Measurements from ENCODE around the gene PRKCH. TPM values are rescaled to one million over a fixed set of nuclear protein-coding genes. Genes with fewer than 3 reads are reported as not detected.

The PRKCH gene
- polyA plus RNA-seq, 2 of the 4 experiments (the other 2 are of a cell fraction) = 10.0 to 10.2 TPM

DNA sequence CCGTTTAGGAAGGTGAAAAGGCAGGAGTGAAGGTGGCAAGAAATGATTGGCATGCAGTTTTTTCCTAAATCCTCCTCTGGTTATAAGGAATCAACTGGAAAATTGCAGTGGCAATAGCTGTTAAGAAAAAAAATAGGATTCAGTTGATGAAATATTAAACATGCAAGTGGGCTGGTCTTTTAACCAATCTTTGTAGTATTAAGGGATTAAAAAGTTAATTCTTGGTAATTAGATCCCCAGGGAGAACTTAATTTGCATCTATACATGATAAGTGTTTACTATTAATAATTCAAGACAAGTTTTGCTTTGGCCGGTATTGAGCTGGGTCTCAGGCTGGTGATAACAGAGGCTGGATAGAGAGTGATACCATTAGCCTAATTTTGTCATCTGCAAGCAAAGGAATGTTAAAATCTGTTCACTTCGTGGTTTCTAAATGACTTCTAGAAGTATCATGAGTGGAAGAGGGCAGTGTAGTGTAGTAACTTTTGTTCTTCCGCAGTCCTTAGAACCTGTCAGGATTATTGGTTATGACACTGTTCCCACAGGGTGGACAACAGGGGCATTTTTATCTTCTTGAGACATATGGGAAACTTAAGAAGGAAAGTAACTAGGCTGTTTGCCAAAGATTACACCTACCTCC lies 118.5 kb downstream of the PRKCH start:
- H3K4me2 ChIP-seq = peak overlapping the region; percentile 77
- peaks cover 44% of the 10 kb centered on the region for H3K4me1 ChIP-seq
- ATAC-seq (no peak), DNase-seq (ENCODE audit: low read depth in 1 of 2, low spot score in 1 of 2) (no peak), FAIRE-seq (no peak)
- CTCF ChIA-PET = interaction anchor here (1.2 to 2.3 kb wide), 2 partner anchors 21 to 397 kb away, joined by 3 to 11 read pairs; no protein-coding TSS in a partner anchor
- whole genome bisulfite sequencing (ENCODE audit: missing lambda C conversion rate) = 71% methylated on average over 4 of the region's 4 CpGs
- no peak overlapping the region for H3K4me3 ChIP-seq
- TF ChIP-seq MAX (IDR thresholded peaks at IDR 0.05) = no peak
- TF ChIP-seq, protein P1, sequence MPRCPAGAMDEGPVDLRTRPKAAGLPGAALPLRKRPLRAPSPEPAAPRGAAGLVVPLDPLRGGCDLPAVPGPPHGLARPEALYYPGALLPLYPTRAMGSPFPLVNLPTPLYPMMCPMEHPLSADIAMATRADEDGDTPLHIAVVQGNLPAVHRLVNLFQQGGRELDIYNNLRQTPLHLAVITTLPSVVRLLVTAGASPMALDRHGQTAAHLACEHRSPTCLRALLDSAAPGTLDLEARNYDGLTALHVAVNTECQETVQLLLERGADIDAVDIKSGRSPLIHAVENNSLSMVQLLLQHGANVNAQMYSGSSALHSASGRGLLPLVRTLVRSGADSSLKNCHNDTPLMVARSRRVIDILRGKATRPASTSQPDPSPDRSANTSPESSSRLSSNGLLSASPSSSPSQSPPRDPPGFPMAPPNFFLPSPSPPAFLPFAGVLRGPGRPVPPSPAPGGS (IDR thresholded peaks at IDR 0.05) = no peak
- no peak for TF ChIP-seq FOXS1 (CRISPR knock-in tag; IDR thresholded peaks at IDR 0.05)
- no peak for TF ChIP-seq SREBF2 (IDR thresholded peaks at IDR 0.05)
- TF ChIP-seq, protein P2, sequence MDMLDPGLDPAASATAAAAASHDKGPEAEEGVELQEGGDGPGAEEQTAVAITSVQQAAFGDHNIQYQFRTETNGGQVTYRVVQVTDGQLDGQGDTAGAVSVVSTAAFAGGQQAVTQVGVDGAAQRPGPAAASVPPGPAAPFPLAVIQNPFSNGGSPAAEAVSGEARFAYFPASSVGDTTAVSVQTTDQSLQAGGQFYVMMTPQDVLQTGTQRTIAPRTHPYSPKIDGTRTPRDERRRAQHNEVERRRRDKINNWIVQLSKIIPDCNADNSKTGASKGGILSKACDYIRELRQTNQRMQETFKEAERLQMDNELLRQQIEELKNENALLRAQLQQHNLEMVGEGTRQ (IDR thresholded peaks at IDR 0.05) = no peak
- TF ChIP-seq, protein P3, sequence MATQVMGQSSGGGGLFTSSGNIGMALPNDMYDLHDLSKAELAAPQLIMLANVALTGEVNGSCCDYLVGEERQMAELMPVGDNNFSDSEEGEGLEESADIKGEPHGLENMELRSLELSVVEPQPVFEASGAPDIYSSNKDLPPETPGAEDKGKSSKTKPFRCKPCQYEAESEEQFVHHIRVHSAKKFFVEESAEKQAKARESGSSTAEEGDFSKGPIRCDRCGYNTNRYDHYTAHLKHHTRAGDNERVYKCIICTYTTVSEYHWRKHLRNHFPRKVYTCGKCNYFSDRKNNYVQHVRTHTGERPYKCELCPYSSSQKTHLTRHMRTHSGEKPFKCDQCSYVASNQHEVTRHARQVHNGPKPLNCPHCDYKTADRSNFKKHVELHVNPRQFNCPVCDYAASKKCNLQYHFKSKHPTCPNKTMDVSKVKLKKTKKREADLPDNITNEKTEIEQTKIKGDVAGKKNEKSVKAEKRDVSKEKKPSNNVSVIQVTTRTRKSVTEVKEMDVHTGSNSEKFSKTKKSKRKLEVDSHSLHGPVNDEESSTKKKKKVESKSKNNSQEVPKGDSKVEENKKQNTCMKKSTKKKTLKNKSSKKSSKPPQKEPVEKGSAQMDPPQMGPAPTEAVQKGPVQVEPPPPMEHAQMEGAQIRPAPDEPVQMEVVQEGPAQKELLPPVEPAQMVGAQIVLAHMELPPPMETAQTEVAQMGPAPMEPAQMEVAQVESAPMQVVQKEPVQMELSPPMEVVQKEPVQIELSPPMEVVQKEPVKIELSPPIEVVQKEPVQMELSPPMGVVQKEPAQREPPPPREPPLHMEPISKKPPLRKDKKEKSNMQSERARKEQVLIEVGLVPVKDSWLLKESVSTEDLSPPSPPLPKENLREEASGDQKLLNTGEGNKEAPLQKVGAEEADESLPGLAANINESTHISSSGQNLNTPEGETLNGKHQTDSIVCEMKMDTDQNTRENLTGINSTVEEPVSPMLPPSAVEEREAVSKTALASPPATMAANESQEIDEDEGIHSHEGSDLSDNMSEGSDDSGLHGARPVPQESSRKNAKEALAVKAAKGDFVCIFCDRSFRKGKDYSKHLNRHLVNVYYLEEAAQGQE (IDR thresholded peaks at IDR 0.05) = no peak
- TF ChIP-seq NPAS2 (CRISPR knock-in tag; IDR thresholded peaks at IDR 0.05; ENCODE audit: borderline replicate concordance) = no peak
- TF ChIP-seq JUNB (IDR thresholded peaks at IDR 0.05) = no peak
- no peak for TF ChIP-seq CHD2 (IDR thresholded peaks at IDR 0.05; ENCODE audit: low read length, partially characterized antibody)
- TF ChIP-seq, protein P4, sequence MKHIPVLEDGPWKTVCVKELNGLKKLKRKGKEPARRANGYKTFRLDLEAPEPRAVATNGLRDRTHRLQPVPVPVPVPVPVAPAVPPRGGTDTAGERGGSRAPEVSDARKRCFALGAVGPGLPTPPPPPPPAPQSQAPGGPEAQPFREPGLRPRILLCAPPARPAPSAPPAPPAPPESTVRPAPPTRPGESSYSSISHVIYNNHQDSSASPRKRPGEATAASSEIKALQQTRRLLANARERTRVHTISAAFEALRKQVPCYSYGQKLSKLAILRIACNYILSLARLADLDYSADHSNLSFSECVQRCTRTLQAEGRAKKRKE (CRISPR knock-in tag; IDR thresholded peaks at IDR 0.05; ENCODE audit: low read depth) = no peak
- TF ChIP-seq, protein P5, sequence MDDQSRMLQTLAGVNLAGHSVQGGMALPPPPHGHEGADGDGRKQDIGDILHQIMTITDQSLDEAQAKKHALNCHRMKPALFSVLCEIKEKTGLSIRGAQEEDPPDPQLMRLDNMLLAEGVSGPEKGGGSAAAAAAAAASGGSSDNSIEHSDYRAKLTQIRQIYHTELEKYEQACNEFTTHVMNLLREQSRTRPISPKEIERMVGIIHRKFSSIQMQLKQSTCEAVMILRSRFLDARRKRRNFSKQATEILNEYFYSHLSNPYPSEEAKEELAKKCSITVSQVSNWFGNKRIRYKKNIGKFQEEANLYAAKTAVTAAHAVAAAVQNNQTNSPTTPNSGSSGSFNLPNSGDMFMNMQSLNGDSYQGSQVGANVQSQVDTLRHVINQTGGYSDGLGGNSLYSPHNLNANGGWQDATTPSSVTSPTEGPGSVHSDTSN (IDR thresholded peaks at IDR 0.05) = no peak
- TF ChIP-seq CHD4 (IDR thresholded peaks at IDR 0.05; ENCODE audit: borderline replicate concordance) = no peak
- TF ChIP-seq POLR2A (IDR thresholded peaks at IDR 0.05; ENCODE audit: low read length) = no peak
- TF ChIP-seq TP53 (CRISPR knock-in tag; IDR thresholded peaks at IDR 0.05) = no peak
- no peak for TF ChIP-seq BHLHE40 (IDR thresholded peaks at IDR 0.05; ENCODE audit: low read depth, low read length)
- no peak for TF ChIP-seq HOXA7 (CRISPR knock-in tag; IDR thresholded peaks at IDR 0.05)
- TF ChIP-seq RFX5 (IDR thresholded peaks at IDR 0.05) = no peak
- no peak for TF ChIP-seq NFE2L2 (conservative IDR thresholded peaks at IDR 0.05; ENCODE audit: low read length)
- TF ChIP-seq FOSL2 (IDR thresholded peaks at IDR 0.05) = no peak
- no peak for TF ChIP-seq FOSL2 (CRISPR knock-in tag; IDR thresholded peaks at IDR 0.05)
- POLR2A ChIA-PET = interaction anchor here (1.4 kb wide), 1 partner anchor 322 kb away, joined by 4 read pairs; the partner anchor contains the start of gene SNAPC1
- no peaks in the 10 kb centered on the region for H3K9me3 ChIP-seq
- peak overlapping the region; percentile 71 to 88 for H3K27ac ChIP-seq

Measured in A549 (cell line).